Measurements from ENCODE around the gene CRB3.
"Not testable (repeated sequence)": the region's sequence is repeated elsewhere in the genome, so short reads cannot be mapped to it uniquely, and the experiment has no call there.

- TF ChIP-seq, protein P1, sequence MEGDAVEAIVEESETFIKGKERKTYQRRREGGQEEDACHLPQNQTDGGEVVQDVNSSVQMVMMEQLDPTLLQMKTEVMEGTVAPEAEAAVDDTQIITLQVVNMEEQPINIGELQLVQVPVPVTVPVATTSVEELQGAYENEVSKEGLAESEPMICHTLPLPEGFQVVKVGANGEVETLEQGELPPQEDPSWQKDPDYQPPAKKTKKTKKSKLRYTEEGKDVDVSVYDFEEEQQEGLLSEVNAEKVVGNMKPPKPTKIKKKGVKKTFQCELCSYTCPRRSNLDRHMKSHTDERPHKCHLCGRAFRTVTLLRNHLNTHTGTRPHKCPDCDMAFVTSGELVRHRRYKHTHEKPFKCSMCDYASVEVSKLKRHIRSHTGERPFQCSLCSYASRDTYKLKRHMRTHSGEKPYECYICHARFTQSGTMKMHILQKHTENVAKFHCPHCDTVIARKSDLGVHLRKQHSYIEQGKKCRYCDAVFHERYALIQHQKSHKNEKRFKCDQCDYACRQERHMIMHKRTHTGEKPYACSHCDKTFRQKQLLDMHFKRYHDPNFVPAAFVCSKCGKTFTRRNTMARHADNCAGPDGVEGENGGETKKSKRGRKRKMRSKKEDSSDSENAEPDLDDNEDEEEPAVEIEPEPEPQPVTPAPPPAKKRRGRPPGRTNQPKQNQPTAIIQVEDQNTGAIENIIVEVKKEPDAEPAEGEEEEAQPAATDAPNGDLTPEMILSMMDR (optimal IDR thresholded peaks at IDR 0.05 in 1 of 3, IDR thresholded peaks at IDR 0.05 in 1 of 3, conservative IDR thresholded peaks at IDR 0.05 in 1 of 3; ENCODE audit: extremely low read depth in 1 of 3, insufficient read depth in 2 of 3, low read length in 3 of 3), result not testable (repeated sequence)
- TF ChIP-seq EZH2 (IDR thresholded peaks at IDR 0.05; ENCODE audit: low read length), result not testable (repeated sequence)
Observed at GRCh38 chr19:6428692-6429418, 35.2 kb upstream of the CRB3 start.
